ENCODE data around the gene HCRTR1.

DNA sequence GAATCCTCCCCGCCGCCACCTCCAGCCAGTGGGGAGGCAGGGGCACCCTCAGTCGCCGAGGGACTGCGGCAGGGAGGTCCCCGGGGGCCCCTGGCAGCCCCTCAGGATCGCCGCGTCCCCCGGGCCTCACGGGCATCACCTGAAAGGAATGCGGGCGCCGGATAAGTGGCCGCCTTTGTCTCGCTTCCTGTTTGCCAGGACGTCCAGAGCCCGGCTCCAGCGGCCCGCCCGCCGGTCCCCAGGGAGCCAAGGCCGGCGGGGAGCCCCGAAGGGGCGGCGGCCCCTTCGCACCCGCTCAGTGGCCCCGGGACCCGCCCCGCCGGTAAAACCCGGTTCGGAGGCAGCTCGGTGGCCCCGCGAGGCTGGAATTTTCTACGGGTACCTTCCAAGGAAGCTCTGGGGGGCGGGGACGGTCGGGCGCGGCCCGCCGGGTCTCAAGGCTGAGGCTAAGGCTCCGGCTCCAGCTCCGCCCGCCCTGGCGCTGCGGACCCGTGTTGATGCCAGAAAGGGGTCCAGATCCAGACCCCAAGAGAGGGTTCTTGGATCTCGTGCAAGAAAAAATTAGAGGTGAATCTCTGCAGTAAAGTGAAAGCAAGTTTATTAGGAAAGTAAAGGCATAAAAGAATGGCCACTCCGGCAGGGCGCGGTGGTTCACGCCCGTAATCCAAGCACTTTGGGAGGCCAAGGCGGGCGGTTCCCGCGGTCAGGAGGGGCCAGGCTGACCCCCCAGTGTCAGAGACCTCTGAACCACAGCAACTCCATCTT lies 28.6 kb upstream of the HCRTR1 start:
- TF ChIP-seq POLR2A (IDR thresholded peaks at IDR 0.05) (no peak), POLR2AphosphoS5 (IDR thresholded peaks at IDR 0.05) (no peak)
- TF ChIP-seq, protein P1, sequence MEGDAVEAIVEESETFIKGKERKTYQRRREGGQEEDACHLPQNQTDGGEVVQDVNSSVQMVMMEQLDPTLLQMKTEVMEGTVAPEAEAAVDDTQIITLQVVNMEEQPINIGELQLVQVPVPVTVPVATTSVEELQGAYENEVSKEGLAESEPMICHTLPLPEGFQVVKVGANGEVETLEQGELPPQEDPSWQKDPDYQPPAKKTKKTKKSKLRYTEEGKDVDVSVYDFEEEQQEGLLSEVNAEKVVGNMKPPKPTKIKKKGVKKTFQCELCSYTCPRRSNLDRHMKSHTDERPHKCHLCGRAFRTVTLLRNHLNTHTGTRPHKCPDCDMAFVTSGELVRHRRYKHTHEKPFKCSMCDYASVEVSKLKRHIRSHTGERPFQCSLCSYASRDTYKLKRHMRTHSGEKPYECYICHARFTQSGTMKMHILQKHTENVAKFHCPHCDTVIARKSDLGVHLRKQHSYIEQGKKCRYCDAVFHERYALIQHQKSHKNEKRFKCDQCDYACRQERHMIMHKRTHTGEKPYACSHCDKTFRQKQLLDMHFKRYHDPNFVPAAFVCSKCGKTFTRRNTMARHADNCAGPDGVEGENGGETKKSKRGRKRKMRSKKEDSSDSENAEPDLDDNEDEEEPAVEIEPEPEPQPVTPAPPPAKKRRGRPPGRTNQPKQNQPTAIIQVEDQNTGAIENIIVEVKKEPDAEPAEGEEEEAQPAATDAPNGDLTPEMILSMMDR (IDR thresholded peaks at IDR 0.05) = no peak
